Hepatocyte (in vitro differentiated cells): ENCODE data around the gene STPG3. TPM values are rescaled to one million over a fixed set of nuclear protein-coding genes. Genes with fewer than 3 reads are reported as not detected.

Experiments
- DNase-seq: peaks from one replicate; pipeline ENCODE4 v3.0.0-alpha.2; 2016; ENCODE audit warnings: low spot score
- H2AFZ ChIP-seq: fragments of 200-600 bp; sonication (generic); 2 replicates; pipeline ENCODE4 v1.6.0; 2016; ENCODE audit warnings: antibody characterized with exemption, mild to moderate bottlenecking
- H3K27ac ChIP-seq: fragments of 200-600 bp; sonication (generic); 2 replicates; pipeline ENCODE4 v1.5.1; 2016; ENCODE audit warnings: mild to moderate bottlenecking
- H3K27me3 ChIP-seq: fragments of 200-600 bp; sonication (generic); 2 replicates; pipeline ENCODE4 v1.6.1; 2016
- H3K36me3 ChIP-seq: fragments of 200-600 bp; sonication (generic); replicated peaks from 2 replicates; pipeline ENCODE4 v1.5.1; 2016; ENCODE audit warnings: low read depth; ENCODE audit not compliant: insufficient read depth
- H3K4me1 ChIP-seq: fragments of 200-600 bp; sonication (generic); 2 replicates; pipeline ENCODE4 v1.5.1; 2016; ENCODE audit warnings: mild to moderate bottlenecking, moderate library complexity; ENCODE audit not compliant: insufficient read depth
- H3K4me2 ChIP-seq: fragments of 200-600 bp; sonication (generic); 2 replicates; pipeline ENCODE4 v1.6.0; 2016
- H3K4me3 ChIP-seq: fragments of 200-600 bp; sonication (generic); 2 replicates; pipeline ENCODE4 v1.5.1; 2016; ENCODE audit warnings: mild to moderate bottlenecking
- H3K79me2 ChIP-seq: fragments of 200-600 bp; sonication (generic); 2 replicates; pipeline ENCODE4 v1.6.0; 2017; ENCODE audit warnings: mild to moderate bottlenecking
- H3K9me2 ChIP-seq: fragments of 200-600 bp; sonication (generic); replicated peaks from 2 replicates; pipeline ENCODE4 v1.6.0; 2017; ENCODE audit warnings: mild to moderate bottlenecking; ENCODE audit not compliant: insufficient read depth
- H3K9me3 ChIP-seq: fragments of 200-600 bp; sonication (generic); 2 replicates; pipeline ENCODE4 v1.5.1; 2016; ENCODE audit warnings: low read depth, mild to moderate bottlenecking
- H4K20me1 ChIP-seq: fragments of 200-600 bp; sonication (generic); 2 replicates; pipeline ENCODE4 v1.6.0; 2016; ENCODE audit warnings: mild to moderate bottlenecking; ENCODE audit not compliant: insufficient read depth, poor library complexity, severe bottlenecking
- EZH2 ChIP-seq: fragments of 200-600 bp; sonication (generic); IDR thresholded peaks from 2 replicates; pipeline ENCODE4 v1.6.1; 2016; ENCODE audit warnings: antibody characterized with exemption, mild to moderate bottlenecking, borderline replicate concordance
- EZH2phosphoT487 ChIP-seq: fragments of 200-600 bp; sonication (generic); IDR thresholded peaks from one replicate; pipeline ENCODE4 v1.6.1; 2018; ENCODE audit warnings: antibody characterized with exemption, mild to moderate bottlenecking, low read depth, moderate library complexity; ENCODE audit not compliant: unreplicated experiment, severe bottlenecking
- WGBS: methylation state at CpG from one replicate; pipeline ENCODE4 v1.1.6; 2016; ENCODE audit warnings: low lambda C conversion rate; ENCODE audit errors: missing lambda C conversion rate; 5-methylcytosine and 5-hydroxymethylcytosine counted together
- polyA plus RNA-seq: library from polyadenylated mRNA; unstranded; fragments of >200 nt; fragmentation: Nextera tagmentation; extraction: Ambion mirVana; gene quantifications from 2 replicates; pipeline ENCODE4 v1.2.1, GENCODE V29; 2016
- total RNA-seq: library from RNA; depleted of rRNA; stranded (reverse); fragments of >200 nt; gene quantifications from 2 replicates; pipeline ENCODE4 v1.2.3, GENCODE V29; 2014
- TF ChIP-seq, protein P1 (sequence below): fragments of 200-600 bp; sonication (generic); IDR thresholded peaks from 2 replicates; pipeline ENCODE4 v1.5.1; 2016; ENCODE audit warnings: antibody characterized with exemption, mild to moderate bottlenecking; ENCODE audit not compliant: poor library complexity

Gene STPG3
- total and polyA plus RNA-seq, 2 experiments from 2014 or later: 1.5 TPM; not detected in 1

DNA sequence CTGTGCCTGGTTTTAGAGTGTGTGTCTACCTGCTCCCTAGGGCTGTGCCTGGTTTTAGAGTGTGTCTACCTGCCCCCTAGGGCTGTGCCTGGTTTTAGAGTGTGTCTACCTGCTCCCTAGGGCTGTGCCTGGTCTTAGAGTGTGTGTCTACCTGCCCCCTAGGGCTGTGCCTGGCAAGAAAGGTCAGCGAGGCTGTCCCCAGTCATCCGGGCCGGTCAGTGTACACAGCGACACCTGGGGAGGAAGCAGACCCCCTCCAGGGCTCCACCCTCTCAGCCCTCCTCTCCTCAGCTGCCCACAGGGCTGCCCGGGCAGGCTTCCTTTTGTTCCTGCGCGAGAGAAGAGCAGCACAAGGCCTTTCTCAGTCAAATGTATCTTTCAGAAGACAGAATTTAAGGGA, 46.9 kb downstream of the STPG3 start:
- Histone ChIP-seq H4K20me1 (peaks cover 3% of the 10 kb centered on the region), H3K27me3 (no peaks in the 10 kb centered on the region), H3K4me3 (no peak overlapping the region), H3K9me3 (no peaks in the 10 kb centered on the region), H3K79me2 (peaks cover 9% of the 10 kb centered on the region), H3K27ac (peak overlapping the region; percentile 20), H2AFZ (no peak overlapping the region), H3K9me2 (no peaks in the 10 kb centered on the region), H3K36me3 (no peaks in the 10 kb centered on the region), H3K4me2 (no peak overlapping the region), H3K4me1 (peaks cover 61% of the 10 kb centered on the region)
- DNase-seq: no peak
- TF ChIP-seq, protein P1, sequence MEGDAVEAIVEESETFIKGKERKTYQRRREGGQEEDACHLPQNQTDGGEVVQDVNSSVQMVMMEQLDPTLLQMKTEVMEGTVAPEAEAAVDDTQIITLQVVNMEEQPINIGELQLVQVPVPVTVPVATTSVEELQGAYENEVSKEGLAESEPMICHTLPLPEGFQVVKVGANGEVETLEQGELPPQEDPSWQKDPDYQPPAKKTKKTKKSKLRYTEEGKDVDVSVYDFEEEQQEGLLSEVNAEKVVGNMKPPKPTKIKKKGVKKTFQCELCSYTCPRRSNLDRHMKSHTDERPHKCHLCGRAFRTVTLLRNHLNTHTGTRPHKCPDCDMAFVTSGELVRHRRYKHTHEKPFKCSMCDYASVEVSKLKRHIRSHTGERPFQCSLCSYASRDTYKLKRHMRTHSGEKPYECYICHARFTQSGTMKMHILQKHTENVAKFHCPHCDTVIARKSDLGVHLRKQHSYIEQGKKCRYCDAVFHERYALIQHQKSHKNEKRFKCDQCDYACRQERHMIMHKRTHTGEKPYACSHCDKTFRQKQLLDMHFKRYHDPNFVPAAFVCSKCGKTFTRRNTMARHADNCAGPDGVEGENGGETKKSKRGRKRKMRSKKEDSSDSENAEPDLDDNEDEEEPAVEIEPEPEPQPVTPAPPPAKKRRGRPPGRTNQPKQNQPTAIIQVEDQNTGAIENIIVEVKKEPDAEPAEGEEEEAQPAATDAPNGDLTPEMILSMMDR: no peak
- TF ChIP-seq EZH2phosphoT487 (no peak), EZH2 (no peak)
- WGBS: 56% methylated on average over 7 of the region's 7 CpGs

DNA sequence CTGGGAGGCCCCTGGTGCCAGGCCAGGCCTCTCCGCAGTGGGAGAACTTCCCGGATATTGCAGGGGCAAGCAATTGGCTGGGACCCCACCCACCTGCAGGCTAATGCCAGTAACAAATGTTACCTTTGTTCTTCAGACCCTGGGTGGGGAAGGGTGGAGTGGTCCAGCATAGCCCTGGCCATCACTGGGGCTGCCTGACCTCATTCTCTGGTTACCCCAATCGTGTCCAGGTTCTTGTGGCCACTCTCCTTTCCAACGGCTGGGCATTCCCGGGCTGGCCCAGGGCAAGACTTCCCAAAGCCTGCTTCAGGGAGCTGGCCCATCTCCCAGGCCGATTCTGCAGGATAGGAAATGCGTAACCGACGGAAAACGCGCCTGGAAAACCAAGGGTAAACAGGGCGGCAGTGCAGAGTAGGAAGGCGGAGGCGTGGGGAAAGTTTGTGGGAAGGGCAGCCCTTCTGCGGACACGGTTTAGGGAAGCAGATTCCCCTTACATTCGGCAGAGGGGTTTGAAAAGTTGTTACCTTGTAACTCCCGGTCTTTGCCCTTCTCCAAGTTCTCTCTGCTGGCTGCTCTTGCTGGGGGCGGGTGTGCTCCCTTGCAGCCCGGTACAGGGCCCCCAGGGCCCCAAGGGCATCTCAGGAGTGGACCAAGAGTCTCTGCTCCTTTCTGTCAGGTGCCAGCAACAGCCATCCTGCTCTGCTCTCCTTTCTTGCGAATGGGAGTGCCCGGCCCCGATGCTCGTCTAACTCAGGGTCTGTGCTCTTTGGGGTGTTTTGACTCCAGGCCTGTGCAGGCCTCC, 47.5 kb downstream of the STPG3 start:
- 61% methylated on average over 24 of the region's 24 CpGs for WGBS
- Histone ChIP-seq H3K27me3 (no peaks in the 10 kb centered on the region), H4K20me1 (peaks cover 3% of the 10 kb centered on the region), H3K79me2 (peaks cover 9% of the 10 kb centered on the region), H3K9me3 (no peaks in the 10 kb centered on the region), H3K4me1 (peaks cover 62% of the 10 kb centered on the region), H3K4me2 (peak overlapping the region; percentile 90), H3K4me3 (no peak overlapping the region), H3K9me2 (no peaks in the 10 kb centered on the region), H3K36me3 (no peaks in the 10 kb centered on the region), H3K27ac (peak overlapping the region; percentile 20), H2AFZ (no peak overlapping the region)
- DNase-seq: no peak
- no peak for TF ChIP-seq EZH2
- no peak for TF ChIP-seq EZH2phosphoT487
- TF ChIP-seq, protein P1: no peak

DNA sequence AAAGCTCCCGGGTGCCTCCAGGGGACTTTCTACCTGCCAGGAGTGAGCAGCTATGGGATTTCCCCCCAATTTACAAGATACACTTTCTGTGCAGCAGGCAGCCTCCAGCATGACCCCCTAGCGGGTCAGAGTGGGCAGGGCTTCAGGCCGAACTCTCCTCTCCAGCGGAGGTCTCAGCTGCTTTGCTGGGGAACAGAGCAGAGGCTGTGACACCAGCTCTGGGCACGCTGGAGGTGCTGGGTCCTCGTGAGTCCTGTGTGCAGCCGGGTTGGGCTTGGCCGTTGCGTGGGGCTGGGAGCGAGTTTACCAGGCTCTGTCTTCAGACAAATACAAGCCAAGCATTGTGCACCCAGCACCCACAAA, 48.1 kb downstream of the STPG3 start:
- Histone ChIP-seq H2AFZ (no peak overlapping the region), H3K4me1 (peaks cover 62% of the 10 kb centered on the region), H3K9me2 (no peaks in the 10 kb centered on the region), H3K4me3 (no peak overlapping the region), H3K4me2 (peak overlapping the region; percentile 90), H3K9me3 (no peaks in the 10 kb centered on the region), H4K20me1 (peaks cover 3% of the 10 kb centered on the region), H3K36me3 (no peaks in the 10 kb centered on the region), H3K79me2 (peaks cover 9% of the 10 kb centered on the region), H3K27me3 (no peaks in the 10 kb centered on the region), H3K27ac (no peak overlapping the region)
- 47% methylated on average over 10 of the region's 10 CpGs for WGBS
- no peak for DNase-seq
- TF ChIP-seq EZH2phosphoT487 (no peak), EZH2 (no peak)
- TF ChIP-seq, protein P1: no peak
